ENCODE data around the gene TSSK6.

DNA sequence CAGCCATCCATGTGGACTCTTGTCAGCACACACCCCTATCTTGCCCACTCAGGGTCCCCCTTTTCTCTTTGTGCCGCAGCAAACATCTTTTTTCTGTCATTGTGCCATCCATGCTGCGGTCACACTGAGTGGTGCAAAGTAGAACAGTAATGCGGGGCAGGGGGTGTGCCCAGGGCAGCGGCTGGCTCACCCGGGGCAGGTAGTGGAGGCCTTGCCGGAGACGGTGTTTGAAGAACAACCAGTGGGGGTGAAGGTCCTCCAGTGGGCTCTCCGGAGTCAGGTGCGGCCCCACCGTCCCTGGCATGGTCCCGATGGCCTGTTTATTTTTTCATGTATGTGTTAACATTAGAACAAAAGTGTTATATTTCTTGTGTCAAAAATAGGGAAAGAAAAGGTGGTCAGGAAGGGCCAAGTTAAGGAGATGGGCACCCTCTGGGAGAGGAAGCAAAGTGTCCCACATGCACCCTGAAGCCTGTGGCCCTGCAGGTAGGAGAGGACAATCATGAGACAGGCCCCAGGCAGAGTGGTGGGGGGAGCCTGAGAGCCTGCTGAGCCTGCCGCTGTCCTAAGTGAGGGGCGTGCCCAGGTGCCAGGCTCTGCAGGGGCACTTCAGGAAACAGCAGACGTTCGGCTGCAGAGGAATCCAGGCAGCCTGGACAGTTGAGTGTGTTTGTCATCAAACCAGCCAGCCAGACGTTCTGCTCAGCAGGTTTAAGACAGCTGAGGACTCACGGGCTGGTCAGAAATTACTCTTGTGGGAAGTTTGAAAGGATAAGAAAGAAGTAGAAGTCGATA lies 12.3 kb downstream of the TSSK6 start:
- TF ChIP-seq EP300 (IDR thresholded peaks at IDR 0.05) (no peak), CTCF (IDR thresholded peaks at IDR 0.05) (no peak), POLR2A (IDR thresholded peaks at IDR 0.05) (no peak)

All from gastroesophageal sphincter (tissue), 3 donors.